IMR-90 (cell line): ENCODE results near the gene AQP5. TPM values are rescaled to one million over a fixed set of nuclear protein-coding genes. Genes with fewer than 3 reads are reported as not detected.

Experiments
- ATAC-seq: fragments of 200-7000 bp; cut with Tn5 transposase; 2 replicates; pipeline ENCODE4 v1.9.1; 2020; ENCODE audit warnings: low read depth, mild to moderate bottlenecking, moderate library complexity
- BruUV-seq: library from RNA; stranded (reverse); fragments of 400-500 nt; replicated peaks from 2 replicates; lab custom pipeline; 2021; lab: Mats Ljungman, UMichigan
- CTCF ChIA-PET: fragments of 300-600 bp; formaldehyde crosslinking; extraction: SDS; loops from one replicate; lab custom pipeline; 2021; ENCODE audit warnings: antibody characterized with exemption; lab: Yijun Ruan, JAX
- POLR2A ChIA-PET: fragments of 300-600 bp; sonication (Branson Sonifier 250); formaldehyde crosslinking; loops from one replicate; lab custom pipeline; 2022; ENCODE audit warnings: antibody characterized with exemption; ENCODE audit not compliant: unreplicated experiment; lab: Charles Lee
- DNase-seq: peaks from one replicate; pipeline ENCODE4 v3.0.0; 2013
- H2AFZ ChIP-seq: replicated peaks from 2 replicates; pipeline ENCODE3; 2013; ENCODE audit warnings: low read length, mild to moderate bottlenecking; ENCODE audit not compliant: poor library complexity
- H2AK5ac ChIP-seq: 2 replicates; pipeline ENCODE4 v1.6.1; 2013; ENCODE audit warnings: low read depth, low read length, inconsistent platforms
- H2AK9ac ChIP-seq: replicated peaks from 2 replicates; pipeline ENCODE3; 2013; ENCODE audit warnings: mild to moderate bottlenecking, low read depth, low read length, moderate library complexity; ENCODE audit not compliant: poor library complexity
- H2BK120ac ChIP-seq: 2 replicates; pipeline ENCODE4 v1.6.1; 2013; ENCODE audit warnings: low read depth, low read length, inconsistent platforms
- H2BK15ac ChIP-seq: 3 replicates; pipeline ENCODE4 v1.6.1; 2013; ENCODE audit warnings: low read depth, low read length, inconsistent platforms
- H2BK20ac ChIP-seq: 2 replicates; pipeline ENCODE4 v1.6.1; 2013; ENCODE audit warnings: low read depth, mild to moderate bottlenecking, inconsistent platforms, low read length, moderate library complexity
- H2BK5ac ChIP-seq: 2 replicates; pipeline ENCODE4 v1.6.1; 2013; ENCODE audit warnings: mild to moderate bottlenecking, low read depth, low read length, inconsistent platforms; ENCODE audit not compliant: poor library complexity, severe bottlenecking
- H3K14ac ChIP-seq: replicated peaks from 2 replicates; pipeline ENCODE4 v1.6.1; 2013; ENCODE audit warnings: low read depth, low read length, inconsistent platforms
- H3K18ac ChIP-seq: 2 replicates; pipeline ENCODE4 v1.6.1; 2013; ENCODE audit warnings: low read depth, low read length, control low read depth
- H3K23ac ChIP-seq: 2 replicates; pipeline ENCODE4 v1.6.1; 2013; ENCODE audit warnings: low read depth, low read length, inconsistent platforms
- H3K27ac ChIP-seq: 2 replicates; pipeline ENCODE4 v1.5.1; 2013; ENCODE audit warnings: mild to moderate bottlenecking, control low read depth, low read length; ENCODE audit not compliant: insufficient read depth
- H3K27me3 ChIP-seq: 2 replicates; pipeline ENCODE4 v1.6.1; 2013; ENCODE audit warnings: low read length; ENCODE audit not compliant: control insufficient read depth, insufficient read depth
- H3K36me3 ChIP-seq: 2 replicates; pipeline ENCODE4 v1.6.1; 2013; ENCODE audit warnings: low read length, mixed read lengths; ENCODE audit not compliant: control insufficient read depth, insufficient read depth
- H3K4ac ChIP-seq: 2 replicates; pipeline ENCODE4 v1.6.1; 2013; ENCODE audit warnings: low read depth, low read length, inconsistent platforms
- H3K4me1 ChIP-seq: 2 replicates; pipeline ENCODE4 v1.6.1; 2013; ENCODE audit warnings: low read length, mixed read lengths; ENCODE audit not compliant: control insufficient read depth, insufficient read depth
- H3K4me2 ChIP-seq: 2 replicates; pipeline ENCODE4 v1.6.1; 2013; ENCODE audit warnings: low read depth, mild to moderate bottlenecking, control low read depth, low read length, moderate library complexity
- H3K4me3 ChIP-seq: 2 replicates; pipeline ENCODE4 v1.5.1; 2013; ENCODE audit warnings: low read depth, mild to moderate bottlenecking, control low read depth, low read length, moderate library complexity; ENCODE audit not compliant: insufficient read depth
- H3K56ac ChIP-seq: 2 replicates; pipeline ENCODE4 v1.6.1; 2013; ENCODE audit warnings: low read length, inconsistent platforms; ENCODE audit not compliant: insufficient read depth; ENCODE audit errors: extremely low read depth
- H3K79me1 ChIP-seq, 2 experiments: 2 replicates each; pipeline ENCODE4 v1.6.1; 2013; ENCODE audit warnings: low read length in 2 of 2, inconsistent platforms in 1 of 2, low read depth in 1 of 2
- H3K9ac ChIP-seq: 2 replicates; pipeline ENCODE4 v1.6.1; 2013; ENCODE audit warnings: low read depth, low read length, control low read depth
- H3K9me1 ChIP-seq: 2 replicates; pipeline ENCODE4 v1.6.1; 2013; ENCODE audit warnings: low read length, inconsistent platforms; ENCODE audit not compliant: insufficient read depth
- H3K9me3 ChIP-seq: 2 replicates; pipeline ENCODE4 v1.6.1; 2013; ENCODE audit warnings: low read length; ENCODE audit not compliant: control insufficient read depth, insufficient read depth
- H4K20me1 ChIP-seq: 2 replicates; pipeline ENCODE4 v1.6.1; 2013; ENCODE audit warnings: low read length, inconsistent platforms; ENCODE audit not compliant: insufficient read depth
- H4K5ac ChIP-seq: 2 replicates; pipeline ENCODE4 v1.6.1; 2013; ENCODE audit warnings: mild to moderate bottlenecking, low read depth, low read length, control low read depth
- H4K8ac ChIP-seq, 2 experiments: 2 replicates each; pipeline ENCODE4 v1.6.1; 2013; ENCODE audit warnings: low read depth in 2 of 2, low read length in 2 of 2, control low read depth in 1 of 2, inconsistent platforms in 1 of 2
- H4K91ac ChIP-seq: 2 replicates; pipeline ENCODE4 v1.6.1; 2013; ENCODE audit warnings: low read depth, low read length, inconsistent platforms; ENCODE audit not compliant: insufficient read depth
- BHLHE40 ChIP-seq: fragments of 150-350 bp; IDR thresholded peaks from 2 replicates; pipeline ENCODE4 v1.6.1; 2016; ENCODE audit warnings: mild to moderate bottlenecking, low read depth, low read length
- CEBPB ChIP-seq: IDR thresholded peaks from 2 replicates; pipeline ENCODE4 v1.6.1; 2012; ENCODE audit warnings: low read depth, low read length, improper control_type of control experiment
- CHD1 ChIP-seq: IDR thresholded peaks from 2 replicates; pipeline ENCODE4 v1.6.1; 2012; ENCODE audit warnings: low read depth, low read length, improper control_type of control experiment
- CTCF ChIP-seq: conservative IDR thresholded peaks from 2 replicates; pipeline ENCODE4 v1.5.1; 2012; ENCODE audit warnings: mild to moderate bottlenecking, low read depth, low read length, improper control_type of control experiment
- ELK1 ChIP-seq: fragments of 150-350 bp; IDR thresholded peaks from 2 replicates; pipeline ENCODE4 v1.6.1; 2016; ENCODE audit warnings: low read depth, mild to moderate bottlenecking, low read length, moderate library complexity, borderline replicate concordance
- MAZ ChIP-seq: IDR thresholded peaks from 2 replicates; pipeline ENCODE4 v1.6.1; 2012; ENCODE audit warnings: low read depth, mild to moderate bottlenecking, low read length, improper control_type of control experiment, moderate library complexity, borderline replicate concordance
- MXI1 ChIP-seq: IDR thresholded peaks from 2 replicates; pipeline ENCODE4 v1.6.1; 2012; ENCODE audit warnings: low read depth, mild to moderate bottlenecking, low read length, moderate library complexity, borderline replicate concordance
- NFE2L2 ChIP-seq: fragments of 150-350 bp; IDR thresholded peaks from 2 replicates; pipeline ENCODE4 v1.6.1; 2016; ENCODE audit warnings: low read depth, mild to moderate bottlenecking, low read length
- POLR2A ChIP-seq: IDR thresholded peaks from 2 replicates; pipeline ENCODE4 v1.6.1; 2012; ENCODE audit warnings: mild to moderate bottlenecking, low read depth, low read length
- RAD21 ChIP-seq: IDR thresholded peaks from 2 replicates; pipeline ENCODE4 v1.6.1; 2012; ENCODE audit warnings: low read length, improper control_type of control experiment
- RCOR1 ChIP-seq: IDR thresholded peaks from 2 replicates; pipeline ENCODE4 v1.6.1; 2012; ENCODE audit warnings: mild to moderate bottlenecking, low read length, improper control_type of control experiment; ENCODE audit not compliant: insufficient replicate concordance
- RFX5 ChIP-seq: IDR thresholded peaks from 2 replicates; pipeline ENCODE4 v1.8.0; 2012; ENCODE audit warnings: low read depth, mild to moderate bottlenecking, low read length, moderate library complexity
- SMC3 ChIP-seq: fragments of 150-350 bp; IDR thresholded peaks from 2 replicates; pipeline ENCODE4 v1.6.1; 2016; ENCODE audit warnings: low read depth, mild to moderate bottlenecking, antibody characterized with exemption, low read length, moderate library complexity
- WGBS, 2 experiments: methylation state at CpG; one replicate each; pipeline versions ENCODE4 v1.1.5 to v1.1.7; 2013; ENCODE audit warnings: missing lambda C conversion rate in 2 of 2; ENCODE audit not compliant: insufficient read length in 1 of 2; ENCODE audit errors: extremely low coverage in 2 of 2; 5-methylcytosine and 5-hydroxymethylcytosine counted together
- dilution Hi-C: fragments of 300-500 bp; cut with HindIII; formaldehyde crosslinking; loops from one replicate; pipeline ENCODE4 v1.14.3; 2018; ENCODE audit warnings: low sequenced_read_pairs; ENCODE audit not compliant: unreplicated experiment
- in situ Hi-C: fragments of 300-500 bp; cut with MboI; formaldehyde crosslinking; loops from 3 replicates; pipeline ENCODE4 v1.14.3; 2019; ENCODE audit warnings: low sequenced_read_pairs, inconsistent platforms, mixed read lengths
- intact Hi-C: fragments of 100-400 bp; cut with micrococcal nuclease; formaldehyde crosslinking; loops from 2 replicates; pipeline ENCODE4 v1.10.0; 2022
- polyA plus RNA-seq, 3 experiments: library from polyadenylated mRNA; depleted of rRNA; stranded (reverse); fragments of >200 nt; gene quantifications; 2 replicates each; pipeline ENCODE4 v1.2.3, GENCODE V29; 2012; ENCODE audit warnings: low replicate concordance in 1 of 3
- total RNA-seq: library from RNA; depleted of rRNA; stranded (reverse); fragments of >200 nt; gene quantifications from 2 replicates; pipeline ENCODE4 v1.2.3, GENCODE V29; 2012
- TF ChIP-seq, protein P1 (sequence below): fragments of 150-350 bp; IDR thresholded peaks from 2 replicates; pipeline ENCODE4 v1.6.1; 2017; ENCODE audit warnings: mild to moderate bottlenecking, antibody characterized with exemption, low read length, low read depth

The AQP5 gene
- total and polyA plus RNA-seq, 2 of the 4 experiments (the other 2 are of a cell fraction), result not detected

GRCh38 chr12:49945394-49946080 lies 16.1 kb upstream of the AQP5 start:
- H3K23ac ChIP-seq, result no peak overlapping the region
- H3K27me3 ChIP-seq, result peaks cover 12% of the 10 kb centered on the region; the same call in 1 of the 2 replicates
- H2BK120ac ChIP-seq, result peak overlapping the region; percentile 67; the same call in 1 of the 2 replicates
- H3K4me3 ChIP-seq, result no peak overlapping the region
- no peak overlapping the region for H3K56ac ChIP-seq
- in situ Hi-C loops (no loop called here), dilution Hi-C loops (no loop called here), intact Hi-C loops (loop anchor here (1.0 to 2.0 kb wide), 2 partner anchors 76 to 169 kb away; no protein-coding TSS in a partner anchor)
- 40% methylated on average over 4 of the region's 28 CpGs; no CpG with 5 or more reads in 1 of the 2 experiments for WGBS, 2 experiments
- POLR2A ChIA-PET, result no interaction called here
- no peak overlapping the region; the same call in 1 of the 2 replicates for H4K5ac ChIP-seq
- no peaks in the 10 kb centered on the region for H3K36me3 ChIP-seq
- no peak overlapping the region for H2BK20ac ChIP-seq
- H3K79me1 ChIP-seq, result no peaks in the 10 kb centered on the region
- H4K91ac ChIP-seq, result no peak overlapping the region
- no peaks in the 10 kb centered on the region for H3K9me3 ChIP-seq
- no peak overlapping the region for H3K9ac ChIP-seq
- CTCF ChIA-PET, result interaction anchor here (0.5 to 1.8 kb wide), 14 partner anchors 9 to 277 kb away, joined by 3 to 15 read pairs (median 4); no protein-coding TSS in a partner anchor
- peak overlapping the region in 1 of 2 experiments; percentile 51; a peak in 2 of 4 replicates for H4K8ac ChIP-seq
- H2AK5ac ChIP-seq, result no peak overlapping the region
- no peak overlapping the region; the same call in 1 of the 2 replicates for H3K18ac ChIP-seq
- DNase-seq (peak; percentile 79), ATAC-seq (peak; percentile 100)
- H3K27ac ChIP-seq, result no peak overlapping the region
- H3K4ac ChIP-seq, result peak overlapping the region; percentile 26; the same call in 1 of the 2 replicates
- H2BK5ac ChIP-seq, result no peak overlapping the region
- H3K4me1 ChIP-seq, result no peaks in the 10 kb centered on the region; the same call in 1 of the 2 replicates
- BruUV-seq, result no TSS peak
- H2AK9ac ChIP-seq, result peak overlapping the region; percentile 19
- peak overlapping the region; percentile 89 for H2AFZ ChIP-seq
- no peaks in the 10 kb centered on the region for H4K20me1 ChIP-seq
- H3K9me1 ChIP-seq, result 0 out of 2 replicates have a peak, but pooled peaks cover 3% of the 10 kb centered on the region
- peak overlapping the region; percentile 51 for H3K14ac ChIP-seq
- H3K4me2 ChIP-seq, result peak overlapping the region; percentile 47
- no peak overlapping the region; the same call in 2 of the 3 replicates for H2BK15ac ChIP-seq
- TF ChIP-seq CEBPB (no peak), MXI1 (no peak), RCOR1 (no peak), RFX5 (no peak), BHLHE40 (no peak), NFE2L2 (no peak), SMC3 (peak; percentile 66), POLR2A (no peak), RAD21 (peak; percentile 55), ELK1 (no peak), MAZ (peak; percentile 47; the same call in 1 of the 2 replicates), CHD1 (no peak), CTCF (peak; percentile 90)
- TF ChIP-seq, protein P1, sequence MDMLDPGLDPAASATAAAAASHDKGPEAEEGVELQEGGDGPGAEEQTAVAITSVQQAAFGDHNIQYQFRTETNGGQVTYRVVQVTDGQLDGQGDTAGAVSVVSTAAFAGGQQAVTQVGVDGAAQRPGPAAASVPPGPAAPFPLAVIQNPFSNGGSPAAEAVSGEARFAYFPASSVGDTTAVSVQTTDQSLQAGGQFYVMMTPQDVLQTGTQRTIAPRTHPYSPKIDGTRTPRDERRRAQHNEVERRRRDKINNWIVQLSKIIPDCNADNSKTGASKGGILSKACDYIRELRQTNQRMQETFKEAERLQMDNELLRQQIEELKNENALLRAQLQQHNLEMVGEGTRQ, result no peak
